Small intestine (tissue), 7 donors: ENCODE data around the gene CXXC4. TPM values are rescaled to one million over a fixed set of nuclear protein-coding genes. Genes with fewer than 3 reads are reported as not detected.

Source experiments
- DNase-seq, 2 donors: peaks; one replicate each; pipeline versions ENCODE4 v3.0.0 to v3.0.0-alpha.2; 2013
- FAIRE-seq: peaks from 2 replicates; lab custom pipeline; 2012; peaks lifted over from hg19 to GRCh38; lab: Jason Lieb, UNC
- H3K27ac ChIP-seq, 3 donors: one replicate each; pipeline ENCODE4 v1.5.1; 2013; ENCODE audit warnings: low read length in 2 of 3, mild to moderate bottlenecking in 2 of 3, control low read depth in 1 of 3, inconsistent platforms in 1 of 3, low read depth in 1 of 3, moderate library complexity in 1 of 3
- H3K27me3 ChIP-seq, 3 donors: one replicate each; pipeline ENCODE4 v1.6.1; 2013; ENCODE audit warnings: low read length in 3 of 3, inconsistent platforms in 1 of 3; ENCODE audit not compliant: control insufficient read depth in 3 of 3, insufficient read depth in 3 of 3
- H3K36me3 ChIP-seq, 3 donors: one replicate each; pipeline ENCODE4 v1.6.1; 2013; ENCODE audit warnings: low read length in 3 of 3, inconsistent platforms in 1 of 3, low read depth in 1 of 3, mild to moderate bottlenecking in 1 of 3, moderate library complexity in 1 of 3; ENCODE audit not compliant: control insufficient read depth in 3 of 3, insufficient read depth in 2 of 3
- H3K4me1 ChIP-seq, 3 donors: one replicate each; pipeline ENCODE4 v1.6.1; 2013; ENCODE audit warnings: low read length in 2 of 3, inconsistent platforms in 1 of 3, low read depth in 1 of 3, mild to moderate bottlenecking in 1 of 3, moderate library complexity in 1 of 3; ENCODE audit not compliant: control insufficient read depth in 3 of 3, insufficient read depth in 2 of 3
- H3K4me3 ChIP-seq, 3 donors: one replicate each; pipeline ENCODE4 v1.5.1; 2013; ENCODE audit warnings: low read length in 3 of 3, control low read depth in 1 of 3, inconsistent platforms in 1 of 3, low read depth in 1 of 3, mild to moderate bottlenecking in 1 of 3, moderate library complexity in 1 of 3
- H3K9me3 ChIP-seq, 2 donors: one replicate each; pipeline ENCODE4 v1.6.1; 2013; ENCODE audit warnings: low read depth in 1 of 2, low read length in 1 of 2; ENCODE audit not compliant: control insufficient read depth in 2 of 2, insufficient read depth in 1 of 2
- WGBS, 3 donors: extraction: QIAGEN DNeasy Blood & Tissue Kit; methylation state at CpG; one replicate each; pipeline ENCODE4 v1.1.7; 2013; 5-methylcytosine and 5-hydroxymethylcytosine counted together
- polyA plus RNA-seq, 4 donors: library from polyadenylated mRNA; stranded (reverse) in 3 of 4; unstranded in 1 of 4; fragments of 200-250 nt in 3 of 4; fragments of 120-200 nt in 1 of 4; gene quantifications; one replicate each; pipeline versions ENCODE4 v1.2.1 to v1.2.3, GENCODE V29; 2013
- donor health status: healthy with polysubstance abuse.
- donor health status: control.
- donor health status: control.
- donor health status: Bipolar disorder and iron deficiency.
- donor health status: healthy.

CXXC4 gene
- polyA plus RNA-seq, 4 donors = 0.54 to 15.3 (median 1.2) TPM

GRCh38 chr4:104425948-104426347, 68.7 kb downstream of the CXXC4 start:
- H3K27ac ChIP-seq = no peak overlapping the region
- no peak overlapping the region for H3K4me3 ChIP-seq
- 61 to 78% (median 62%) methylated on average over 2 of the region's 2 CpGs for WGBS, 3 donors
- peaks cover 0 to 7% of the 10 kb centered on the region in 2 donors for H3K9me3 ChIP-seq
- DNase-seq (no peak), FAIRE-seq (no peak)
- no peaks in the 10 kb centered on the region for H3K27me3 ChIP-seq
- no peaks in the 10 kb centered on the region for H3K36me3 ChIP-seq
- no peaks in the 10 kb centered on the region for H3K4me1 ChIP-seq

DNA sequence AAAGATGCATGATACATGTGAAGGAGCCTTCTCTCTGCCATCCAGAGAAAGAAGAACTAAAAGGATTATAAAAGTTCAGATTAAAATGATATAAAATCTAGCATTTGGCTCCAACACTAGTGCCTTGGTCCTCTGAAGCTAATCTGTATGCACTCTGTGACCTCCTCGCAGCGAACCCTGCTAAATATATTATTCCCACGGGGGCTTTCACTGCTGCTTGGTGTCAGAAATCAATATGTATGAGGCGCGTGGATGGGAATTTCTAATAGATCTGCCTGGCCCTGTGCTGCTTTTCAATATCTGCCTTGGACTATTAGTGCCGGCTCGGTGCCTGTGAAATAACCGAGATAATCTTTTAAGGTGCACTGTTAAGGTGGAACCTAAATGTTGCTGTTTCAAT, 69.7 kb downstream of the CXXC4 start:
- DNase-seq (peak; percentile 26 to 44), FAIRE-seq (no peak)
- H3K9me3 ChIP-seq = peaks cover 0 to 7% of the 10 kb centered on the region in 2 donors
- H3K36me3 ChIP-seq = no peaks in the 10 kb centered on the region
- peak overlapping the region; percentile 28 to 44 (median 42) for H3K4me3 ChIP-seq
- H3K27me3 ChIP-seq = no peaks in the 10 kb centered on the region
- H3K27ac ChIP-seq = no peak overlapping the region
- 6 to 24% (median 22%) methylated on average over 8 of the region's 8 CpGs for WGBS, 3 donors
- H3K4me1 ChIP-seq = no peaks in the 10 kb centered on the region

DNA sequence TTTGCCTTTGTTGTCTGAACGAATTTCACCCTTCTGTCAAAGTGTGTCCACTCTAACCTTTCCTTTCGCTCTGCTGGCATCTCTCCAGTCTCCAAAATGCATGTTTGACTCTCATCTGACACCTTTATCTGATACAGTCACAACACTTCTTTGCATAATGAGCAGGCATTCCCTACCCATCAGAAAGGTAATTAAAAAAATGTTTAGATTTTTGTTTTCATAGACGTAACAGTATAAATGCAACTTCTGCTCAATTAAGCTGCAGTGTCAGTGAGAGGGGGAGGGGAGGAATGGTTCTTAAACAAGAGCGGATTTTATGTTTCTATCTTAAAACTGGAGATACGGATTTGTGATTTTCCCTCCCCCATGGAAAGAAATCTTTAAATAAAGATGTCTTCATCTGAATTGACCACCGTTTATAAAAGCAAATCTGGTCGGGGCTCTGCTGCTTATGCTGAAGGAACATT, 70.2 kb downstream of the CXXC4 start:
- H3K4me3 ChIP-seq = peak overlapping the region in 2 of 3 donors; percentile 42 to 44
- DNase-seq (peak in 1 of 2 donors; percentile 21), FAIRE-seq (no peak)
- no peaks in the 10 kb centered on the region for H3K4me1 ChIP-seq
- H3K27ac ChIP-seq = no peak overlapping the region
- H3K9me3 ChIP-seq = peaks cover 0 to 7% of the 10 kb centered on the region in 2 donors
- whole genome bisulfite sequencing, 3 donors = 8 to 27% (median 19%) methylated on average over 7 of the region's 7 CpGs
- H3K36me3 ChIP-seq = no peaks in the 10 kb centered on the region
- no peaks in the 10 kb centered on the region for H3K27me3 ChIP-seq

DNA sequence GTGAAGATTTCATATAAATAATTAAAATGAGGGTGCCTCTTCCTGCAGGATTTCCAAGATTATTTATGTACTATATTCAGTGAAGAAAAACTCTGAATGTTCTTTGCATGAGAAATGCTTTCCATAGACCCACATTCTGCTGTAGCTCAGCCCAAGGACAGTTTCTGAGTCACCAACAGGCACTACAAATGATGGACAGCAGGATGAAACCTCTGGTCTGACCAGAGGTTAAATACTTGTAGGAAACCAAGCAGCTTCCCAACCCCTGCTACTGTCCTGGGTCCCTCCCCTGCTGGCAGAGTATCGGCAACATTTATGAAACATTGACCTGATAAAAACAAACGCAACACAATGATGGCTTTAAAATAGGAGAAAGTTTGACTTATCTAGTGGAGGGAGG, 73.1 kb downstream of the CXXC4 start:
- WGBS, 3 donors = 53 to 71% (median 63%) methylated on average over 2 of the region's 2 CpGs
- no peak overlapping the region for H3K27ac ChIP-seq
- peaks cover 0 to 9% (median 2%) of the 10 kb centered on the region in 3 donors for H3K4me1 ChIP-seq
- H3K4me3 ChIP-seq = no peak overlapping the region
- H3K9me3 ChIP-seq = no peaks in the 10 kb centered on the region
- H3K27me3 ChIP-seq = no peaks in the 10 kb centered on the region
- DNase-seq (no peak), FAIRE-seq (no peak)
- H3K36me3 ChIP-seq = no peaks in the 10 kb centered on the region

DNA sequence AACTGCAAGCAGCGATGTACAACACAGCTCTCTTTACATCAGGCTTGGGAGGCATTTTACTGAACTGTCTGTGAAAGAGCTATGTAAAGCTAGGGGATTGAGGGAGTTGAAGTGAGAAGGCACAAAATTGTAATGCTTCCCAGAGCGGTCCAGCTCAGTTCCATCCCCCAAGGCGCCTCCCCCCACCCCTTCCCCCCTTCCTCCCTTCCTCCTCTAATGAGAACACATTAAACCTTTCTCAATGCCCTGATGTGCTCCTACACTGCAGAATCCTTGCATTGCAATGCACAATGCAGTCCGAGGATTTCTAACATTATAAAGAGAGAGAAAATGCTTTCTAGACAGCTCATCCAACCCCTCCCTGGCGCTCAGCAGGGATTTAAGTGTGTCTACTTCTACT, 73.9 kb downstream of the CXXC4 start:
- no peak for DNase-seq
- Histone ChIP-seq H3K4me3 (no peak overlapping the region), H3K27ac (no peak overlapping the region), H3K36me3 (no peaks in the 10 kb centered on the region), H3K27me3 (no peaks in the 10 kb centered on the region), H3K4me1 (peaks cover 0 to 15% (median 2%) of the 10 kb centered on the region in 3 donors), H3K9me3 (no peaks in the 10 kb centered on the region)
- WGBS, 3 donors = 50 to 81% (median 66%) methylated on average over 5 of the region's 5 CpGs
- no peak for FAIRE-seq
